Right lobe of liver (tissue), 6 donors: ENCODE results near the gene UBE2Q2. TPM values are rescaled to one million over a fixed set of nuclear protein-coding genes. Genes with fewer than 3 reads are reported as not detected.

Experiments used
- ATAC-seq, 4 donors: fragments of 200-7000 bp; cut with Tn5 transposase; one replicate each; pipeline ENCODE4 v1.9.1; 2020; ENCODE audit warnings: mild to moderate bottlenecking in 4 of 4, moderate library complexity in 4 of 4
- DNase-seq, 3 donors: peaks; one replicate each; pipeline ENCODE4 v3.0.0-alpha.2; 2020
- H3K27ac ChIP-seq, 3 donors: fragments of 200-600 bp; one replicate each; pipeline ENCODE4 v1.8.0; 2022
- H3K27me3 ChIP-seq, 2 donors: fragments of 200-600 bp; one replicate each; pipeline ENCODE4 v1.8.0; 2022
- H3K36me3 ChIP-seq, 4 donors: fragments of 200-600 bp; sonication (generic) in 1 of 4; one replicate each; pipeline versions ENCODE4 v1.5.1 to v1.8.0; 2017 to 2022; ENCODE audit warnings: control low read depth in 1 of 4
- H3K4me1 ChIP-seq, 4 donors: fragments of 200-600 bp; sonication (generic) in 1 of 4; one replicate each; pipeline versions ENCODE4 v1.5.1 to v1.8.0; 2017 to 2022; ENCODE audit warnings: control low read depth in 1 of 4
- H3K4me3 ChIP-seq, 3 donors: fragments of 200-600 bp; one replicate each; pipeline ENCODE4 v1.8.0; 2022
- H3K9me3 ChIP-seq, 4 donors: fragments of 200-600 bp; sonication (generic) in 1 of 4; one replicate each; pipeline versions ENCODE4 v1.5.1 to v1.8.0; 2017 to 2022; ENCODE audit warnings: control low read depth in 1 of 4
- CTCF ChIP-seq, 4 donors: fragments of 200-600 bp in 3 of 4; fragments of 450-650 bp in 1 of 4; IDR thresholded peaks; one replicate each; pipeline versions ENCODE4 v1.5.1 to v1.8.0; 2016 to 2022; ENCODE audit warnings: antibody characterized with exemption in 4 of 4, mild to moderate bottlenecking in 2 of 4
- POLR2A ChIP-seq: fragments of 450-650 bp; IDR thresholded peaks from one replicate; pipeline ENCODE4 v1.6.1; 2017; ENCODE audit warnings: antibody characterized with exemption, mild to moderate bottlenecking
- WGBS: methylation state at CpG from one replicate; pipeline ENCODE4 v1.1.6; 2018; ENCODE audit warnings: low coverage, low lambda C conversion rate; ENCODE audit not compliant: insufficient coverage; ENCODE audit errors: missing lambda C conversion rate; 5-methylcytosine and 5-hydroxymethylcytosine counted together
- intact Hi-C, 2 donors: fragments of 100-400 bp; cut with DNase I; formaldehyde crosslinking; loops; one replicate each; pipeline versions ENCODE4 v1.11.2 to v1.14.1; 2022
- total RNA-seq, 6 experiments: library from RNA; depleted of rRNA in 2 of 6; stranded (reverse); fragments of >200 nt in 2 of 6; fragmentation: NEBNext Ultra II Directional in 3 of 6; extraction: Animal tissue kit (Norgen Biotek cat#: 25700) in 3 of 6; gene quantifications; one replicate each; pipeline versions ENCODE4 v1.1.0 to v1.2.4, GENCODE V29; 2016 to 2023
- donor health status: DM: no; HTN: yes; CAD: no.
- donor health status: DM: no; HTN: no; CAD: no.
- donor health status: DM: no; HTN: no; CAD: no.
- donor health status: DM: no; HTN: yes; CAD: no.
- donor health status: DM: no; HTN: yes; CAD: no.

UBE2Q2 gene
- total RNA-seq, 6 experiments from 2014 or later = 2.6 to 9.5 (median 4.6) TPM

- Histone ChIP-seq H3K4me3 (no peak overlapping the region), H3K27me3 (no peaks in the 10 kb centered on the region), H3K9me3 (no peaks in the 10 kb centered on the region), H3K36me3 (no peaks in the 10 kb centered on the region), H3K27ac (no peak overlapping the region), H3K4me1 (no peaks in the 10 kb centered on the region)
- WGBS = 52% methylated on average over 6 of the region's 6 CpGs
- no peak for ATAC-seq
- intact Hi-C loops = no loop called here
- DNase-seq = no peak
- TF ChIP-seq POLR2A (no peak), CTCF (IDR thresholded peaks at IDR 0.05) (no peak)
These were observed 25.9 kb upstream of the UBE2Q2 start for GRCh38 chr15:75817138-75817935.

DNA sequence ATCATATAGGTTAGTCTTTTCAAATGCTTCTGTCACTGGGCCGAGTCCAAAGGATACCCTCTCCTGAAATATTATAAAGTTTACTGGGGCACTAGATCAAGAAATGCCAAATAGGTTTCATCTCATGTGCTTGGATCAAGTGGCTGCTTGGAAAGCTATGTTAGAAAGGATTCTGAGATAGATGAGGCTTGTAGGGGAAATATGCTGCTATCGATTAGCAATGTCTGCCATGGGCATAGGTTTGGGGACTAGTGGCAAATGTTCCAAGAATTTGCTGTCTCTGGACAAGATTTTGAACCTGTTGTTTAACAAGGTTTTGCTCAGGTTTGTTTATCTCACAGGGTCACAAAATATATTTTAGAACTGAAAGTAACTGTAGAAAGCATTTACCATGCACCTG lies 23.0 kb upstream of the UBE2Q2 start:
- Histone ChIP-seq H3K4me1 (no peaks in the 10 kb centered on the region), H3K27me3 (no peaks in the 10 kb centered on the region), H3K27ac (no peak overlapping the region), H3K4me3 (no peak overlapping the region), H3K36me3 (no peaks in the 10 kb centered on the region), H3K9me3 (no peaks in the 10 kb centered on the region)
- ATAC-seq (no peak), DNase-seq (no peak)
- no peak for TF ChIP-seq POLR2A
- no peak for TF ChIP-seq CTCF (IDR thresholded peaks at IDR 0.05)
- WGBS = 86% methylated on average over 2 of the region's 2 CpGs
- intact Hi-C loops = no loop called here

GRCh38 chr15:75821786-75822345 lies 21.4 kb upstream of the UBE2Q2 start:
- Histone ChIP-seq H3K4me3 (no peak overlapping the region), H3K36me3 (no peaks in the 10 kb centered on the region), H3K27me3 (no peaks in the 10 kb centered on the region), H3K27ac (no peak overlapping the region), H3K9me3 (no peaks in the 10 kb centered on the region), H3K4me1 (no peaks in the 10 kb centered on the region)
- no peak for ATAC-seq
- intact Hi-C loops = no loop called here
- DNase-seq = no peak
- 96% methylated on average over 4 of the region's 4 CpGs for WGBS
- no peak for TF ChIP-seq CTCF (IDR thresholded peaks at IDR 0.05)
- no peak for TF ChIP-seq POLR2A

- TF ChIP-seq POLR2A (no peak), CTCF (IDR thresholded peaks at IDR 0.05) (no peak)
- no peaks in the 10 kb centered on the region for H3K36me3 ChIP-seq
- ATAC-seq (peak in 2 of 4 donors; percentile 28 to 39), DNase-seq (no peak)
- H3K4me3 ChIP-seq = no peak overlapping the region
- no peaks in the 10 kb centered on the region for H3K27me3 ChIP-seq
- no peak overlapping the region for H3K27ac ChIP-seq
- no peaks in the 10 kb centered on the region for H3K4me1 ChIP-seq
- 32% methylated on average over 5 of the region's 5 CpGs for WGBS
- intact Hi-C loops = no loop called here
- no peaks in the 10 kb centered on the region for H3K9me3 ChIP-seq
These were observed 20.5 kb upstream of the UBE2Q2 start for GRCh38 chr15:75822685-75823278.
